CD4-positive, alpha-beta T cell treated with Interleukin-15 for 4 hours (primary cell): ENCODE results near the gene MTFR1L.
"Not testable (repeated sequence)": the region's sequence is repeated elsewhere in the genome, so short reads cannot be mapped to it uniquely, and the experiment has no call there.

Experiments
- DNase-seq: peaks from one replicate; pipeline ENCODE4 v3.0.0-alpha.2; 2020; ENCODE audit warnings: low spot score

MTFR1L gene

DNA sequence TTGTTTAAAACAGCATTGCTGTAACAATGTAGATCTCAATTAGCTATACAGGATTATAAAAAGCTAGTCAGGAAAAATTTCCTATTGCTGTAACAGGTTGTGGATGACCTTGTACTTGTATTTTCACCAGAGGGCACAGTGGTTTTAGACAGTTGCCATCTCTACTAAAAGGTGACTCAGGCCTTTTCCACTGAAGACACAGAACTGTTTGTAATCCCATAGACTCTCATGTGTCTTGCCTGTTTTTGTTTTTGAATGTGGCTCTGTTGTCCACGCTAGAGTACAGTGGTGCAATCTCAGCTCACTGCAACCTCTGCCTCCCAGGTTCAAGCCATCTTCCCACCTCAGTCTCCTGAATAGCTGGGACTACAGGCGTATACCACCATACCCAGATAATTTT, 5.9 kb downstream of the MTFR1L start:
- no peak for DNase-seq

DNA sequence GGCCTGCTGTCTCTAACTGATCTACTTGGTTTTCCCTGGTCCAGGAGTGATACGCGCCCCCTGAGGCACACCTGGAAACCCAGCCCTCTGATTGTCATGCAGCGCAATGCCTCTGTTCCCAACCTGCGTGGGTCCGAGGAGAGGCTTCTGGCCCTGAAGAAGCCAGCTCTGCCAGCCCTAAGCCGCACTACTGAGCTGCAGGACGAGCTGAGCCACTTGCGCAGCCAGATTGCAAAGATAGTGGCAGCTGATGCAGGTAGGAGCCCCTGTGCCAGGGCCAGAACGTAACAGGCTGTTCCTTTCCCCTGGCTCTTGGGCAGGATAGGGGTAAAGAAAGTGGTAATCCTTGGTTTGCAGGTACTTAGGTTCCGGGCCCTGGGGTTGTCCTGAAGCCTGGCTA, 6.8 kb downstream of the MTFR1L start:
- no peak for DNase-seq

DNA sequence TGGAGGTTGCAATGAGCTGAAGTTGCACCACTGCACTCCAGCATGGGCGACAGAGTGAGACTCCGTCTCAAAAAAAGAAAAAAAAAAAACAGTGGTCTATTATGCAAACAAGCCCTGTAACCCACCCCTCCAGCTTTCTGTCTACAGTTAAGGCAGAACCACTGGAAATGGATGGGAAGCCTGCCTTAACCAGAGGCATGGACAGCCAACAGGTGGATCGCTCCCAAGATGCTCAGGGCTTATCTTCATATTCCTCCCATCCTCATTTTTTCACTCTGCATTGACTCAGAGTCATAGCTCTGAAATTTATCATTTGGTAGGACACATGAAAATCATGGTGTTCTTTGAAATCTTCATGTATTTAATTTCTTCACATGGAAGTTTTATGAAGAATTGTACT, 8.7 kb downstream of the MTFR1L start:
- no peak for DNase-seq

DNA sequence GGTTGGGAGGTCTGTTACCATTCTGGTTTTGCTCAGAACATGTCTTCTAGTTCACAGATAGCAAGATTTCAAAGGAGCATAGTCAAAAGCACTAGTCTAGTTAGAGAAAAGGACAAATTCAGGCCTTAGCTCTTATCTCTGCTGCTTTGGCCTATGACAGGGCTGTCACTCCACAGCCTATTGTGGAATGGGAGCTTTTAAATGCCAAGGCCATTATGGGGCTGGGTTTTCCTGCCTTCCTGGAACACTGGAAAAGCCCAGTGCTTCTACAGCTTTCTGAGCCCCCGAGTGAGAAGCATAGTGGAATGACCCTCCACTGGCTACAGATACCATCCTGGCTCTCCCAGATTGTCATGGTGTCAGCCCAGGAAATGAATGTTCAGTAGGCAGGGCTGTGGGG, 9.3 kb downstream of the MTFR1L start:
- DNase-seq: no peak

DNA sequence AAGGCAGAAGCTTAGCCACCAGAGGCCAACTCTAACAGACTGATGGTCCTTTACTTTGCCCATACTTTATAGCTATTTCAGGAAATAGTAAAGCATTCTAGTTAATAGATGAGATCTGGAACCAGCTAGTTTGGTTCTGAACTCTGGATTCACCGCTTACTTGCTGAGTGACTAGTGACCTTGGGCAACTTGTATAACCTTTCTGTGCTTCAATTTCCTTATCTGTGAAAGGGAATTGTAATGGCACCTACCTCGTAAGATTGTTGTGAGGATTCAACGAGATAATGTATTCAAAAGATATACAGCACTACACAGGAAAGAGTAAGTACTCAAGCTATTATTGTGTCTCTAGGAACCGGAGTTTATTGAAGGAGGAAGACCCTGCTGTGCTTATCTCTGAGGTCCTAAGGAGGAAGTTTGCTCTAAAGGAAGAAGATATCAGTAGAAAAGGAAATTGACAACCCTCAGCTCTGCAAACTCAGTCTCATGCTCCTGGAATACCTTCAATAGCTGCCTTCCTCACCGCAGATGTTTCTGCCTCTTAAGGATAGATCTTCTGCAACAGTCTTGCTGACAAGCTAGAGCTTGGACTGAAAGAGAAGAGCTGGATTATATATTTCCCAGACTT, 11.9 kb downstream of the MTFR1L start:
- DNase-seq: no peak

DNA sequence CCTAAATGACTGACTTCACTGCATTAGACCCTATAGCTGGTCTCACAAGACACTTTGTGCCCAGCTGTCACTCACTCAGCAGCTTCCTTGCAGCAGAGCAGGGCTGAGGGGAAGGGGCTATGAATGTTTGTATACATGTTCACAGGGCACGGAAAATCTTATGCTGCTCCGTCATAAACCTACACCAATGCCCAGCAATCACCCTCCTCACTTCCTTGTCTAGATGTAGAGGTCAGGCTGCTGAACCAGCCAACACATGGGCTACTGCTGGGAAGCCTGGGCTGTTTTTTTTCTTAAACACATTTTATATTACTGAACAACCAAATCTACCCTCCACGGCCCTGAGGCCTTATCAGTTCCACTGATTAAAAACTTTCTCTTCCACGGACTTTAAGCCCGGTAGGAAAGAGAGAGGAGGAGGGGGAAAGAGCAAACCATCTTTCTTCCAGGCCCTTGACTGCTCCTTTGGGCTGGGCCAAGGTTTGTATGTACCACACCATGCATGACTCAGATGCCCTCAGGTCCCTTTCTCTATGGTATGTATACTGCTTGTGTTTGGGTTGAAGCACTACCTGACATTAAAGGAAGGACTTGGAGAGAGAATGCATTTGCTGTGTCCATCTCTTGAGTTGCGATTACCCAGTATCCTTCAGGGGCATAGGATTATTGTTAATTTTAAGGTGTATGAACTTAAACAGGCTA, 12.7 kb downstream of the MTFR1L start:
- DNase-seq: no peak

DNA sequence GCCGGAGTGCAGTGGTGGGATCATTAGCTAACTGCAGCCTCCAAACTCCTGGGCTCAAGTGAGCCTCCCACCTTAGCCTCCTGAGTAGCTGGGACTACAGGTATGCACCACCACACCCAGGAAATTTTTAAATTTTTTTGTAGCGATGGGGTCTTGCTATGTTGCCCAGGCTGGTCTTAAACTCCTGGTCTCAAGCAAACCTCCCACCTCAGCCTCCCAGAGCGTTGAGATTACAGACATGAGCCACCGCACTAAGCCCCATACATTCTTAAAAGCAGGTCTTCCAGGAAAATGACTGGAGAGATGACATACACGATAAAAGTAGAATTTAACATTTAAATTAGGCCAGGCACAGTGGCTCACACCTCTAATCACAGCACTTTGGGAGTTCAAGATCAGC, 13.4 kb downstream of the MTFR1L start:
- DNase-seq: no peak

DNA sequence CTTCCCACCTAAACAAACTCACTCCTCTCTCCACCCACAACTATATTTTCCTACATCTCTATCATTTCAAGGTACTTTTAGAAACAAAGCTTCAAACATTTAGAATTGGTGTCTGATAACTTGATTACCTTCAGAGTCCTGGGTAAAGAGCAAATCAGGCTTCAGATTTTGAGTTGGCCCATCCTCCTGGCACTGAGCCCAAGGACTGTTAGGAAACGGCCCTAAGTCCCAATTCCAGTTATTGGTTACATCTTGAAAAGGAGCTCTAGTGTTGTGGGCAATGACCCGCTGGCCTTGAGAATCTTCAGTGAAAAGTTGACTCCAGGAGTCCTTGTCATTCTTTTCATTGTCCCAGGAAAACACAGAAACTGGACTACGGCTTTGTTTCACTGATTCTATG, 15.1 kb downstream of the MTFR1L start:
- DNase-seq: no peak

DNA sequence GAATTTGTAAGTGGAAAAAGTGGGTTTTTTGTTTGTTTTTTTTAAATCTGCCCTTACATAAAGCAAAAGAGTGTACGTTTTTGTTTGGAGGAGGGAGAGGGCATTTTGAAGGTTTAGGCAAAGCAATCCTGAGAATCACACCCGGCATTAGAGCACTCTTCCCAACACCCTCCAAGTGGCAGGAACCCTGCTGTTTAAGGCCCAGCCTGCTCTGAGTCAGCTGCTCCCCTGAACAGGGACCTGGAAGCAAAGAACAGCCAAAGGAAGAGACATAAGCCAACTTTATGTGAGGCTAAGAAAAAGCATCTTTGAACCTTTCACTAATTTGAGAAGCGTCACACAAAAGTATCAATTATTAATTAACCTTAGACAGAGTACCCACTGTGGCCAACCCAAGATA, 16.9 kb downstream of the MTFR1L start:
- DNase-seq: no peak

DNA sequence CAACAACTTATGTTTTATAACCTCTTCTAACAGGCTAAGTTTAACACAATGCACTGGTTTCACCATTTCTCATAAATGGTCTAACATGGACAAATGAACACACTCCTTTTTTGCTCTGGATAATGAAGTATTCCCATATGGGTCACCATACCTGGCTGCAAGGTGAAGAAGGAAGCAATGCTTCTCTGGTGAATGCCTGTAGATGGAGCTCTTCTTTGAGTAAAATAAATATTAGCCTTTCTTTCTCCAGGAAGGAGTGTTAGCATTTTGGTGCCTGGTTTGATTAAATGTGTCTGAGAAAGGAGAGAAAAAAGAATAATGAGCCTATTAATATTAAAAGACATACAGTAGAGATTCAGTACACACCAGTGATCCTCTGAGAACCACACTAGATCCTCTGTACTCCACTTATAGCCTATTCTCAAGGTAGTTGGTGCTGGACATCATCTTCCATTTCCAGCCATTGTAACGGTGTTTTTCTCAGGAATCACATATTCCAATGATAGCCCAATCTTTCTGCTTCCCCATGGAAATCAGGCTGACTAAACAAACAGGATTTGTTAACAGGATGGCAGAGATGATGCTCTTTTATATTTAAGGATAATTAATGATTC, 17.6 kb downstream of the MTFR1L start:
- DNase-seq: no peak

DNA sequence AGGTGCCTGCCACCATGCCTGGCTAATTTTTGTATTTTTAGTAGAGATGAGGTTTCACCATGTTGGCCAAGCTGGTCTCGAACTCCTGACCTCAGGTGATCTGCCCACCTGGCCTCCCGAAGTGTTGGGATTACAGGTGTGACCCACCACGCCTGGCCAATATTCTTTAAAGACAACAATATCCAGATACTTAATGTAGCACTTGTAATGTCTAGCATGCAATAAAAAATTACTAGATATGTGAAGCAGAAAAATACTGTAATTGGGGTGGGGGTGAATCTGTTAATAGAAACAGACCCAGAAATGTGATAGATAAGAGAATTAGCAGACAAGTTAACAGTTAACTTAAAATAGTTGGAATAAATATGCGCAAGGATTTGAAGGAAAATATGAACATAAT, 20.1 kb downstream of the MTFR1L start:
- not testable (repeated sequence) for DNase-seq

DNA sequence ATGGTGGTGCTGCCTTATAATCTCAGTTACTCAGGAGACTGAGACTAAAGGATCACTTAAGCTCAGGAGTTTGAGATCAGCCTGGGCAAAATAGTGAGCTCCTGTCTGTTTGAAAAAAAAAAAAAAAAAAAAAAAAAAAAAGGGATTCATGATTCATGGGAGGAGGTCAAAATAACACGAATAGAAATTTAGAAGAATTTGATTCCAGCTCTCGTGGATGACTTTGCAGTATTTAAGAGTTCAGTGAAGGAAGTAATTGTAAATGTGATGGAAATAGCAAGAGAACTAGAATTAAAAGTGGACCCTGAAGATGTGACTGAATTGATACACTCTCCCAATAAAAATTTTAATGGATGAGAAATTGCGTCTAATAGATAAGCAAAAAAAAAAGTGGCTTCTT, 23.7 kb downstream of the MTFR1L start:
- no peak for DNase-seq

DNA sequence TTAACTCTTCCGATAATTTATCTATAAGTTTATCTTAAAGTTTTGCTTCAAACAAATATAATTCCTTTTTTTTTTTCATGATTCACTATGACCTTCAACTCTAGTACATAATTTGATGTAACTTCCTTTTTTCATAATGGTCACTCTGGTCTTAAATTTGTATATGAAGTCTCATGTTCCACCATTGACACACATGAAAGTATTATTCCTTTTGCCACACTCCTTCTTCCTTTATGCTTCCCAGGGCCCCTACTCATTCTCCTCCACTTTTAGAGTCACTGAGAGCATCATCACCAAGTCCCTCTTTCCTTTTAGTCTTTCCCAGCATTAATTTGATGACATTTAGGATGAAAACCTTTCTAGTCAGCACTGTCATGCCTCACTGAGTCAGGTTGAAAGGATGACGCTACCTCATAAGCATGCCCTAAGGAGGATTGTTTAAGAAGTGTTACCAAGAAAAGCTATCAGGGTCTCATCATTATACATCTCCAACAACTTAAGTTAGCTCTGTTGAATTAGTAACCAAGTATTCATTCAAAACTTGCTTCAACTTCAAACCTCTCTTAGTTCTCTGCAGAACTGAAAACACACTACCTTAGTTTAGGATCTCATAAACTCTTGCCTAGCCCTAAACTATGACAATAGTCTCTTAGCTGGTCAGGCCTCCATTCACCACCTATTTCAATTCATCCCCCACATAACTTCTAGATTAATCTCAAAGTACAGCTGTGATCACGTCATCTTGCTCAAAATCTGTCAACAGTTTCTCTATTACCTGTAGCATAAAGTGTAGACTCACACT, 25.0 kb downstream of the MTFR1L start:
- no peak for DNase-seq

DNA sequence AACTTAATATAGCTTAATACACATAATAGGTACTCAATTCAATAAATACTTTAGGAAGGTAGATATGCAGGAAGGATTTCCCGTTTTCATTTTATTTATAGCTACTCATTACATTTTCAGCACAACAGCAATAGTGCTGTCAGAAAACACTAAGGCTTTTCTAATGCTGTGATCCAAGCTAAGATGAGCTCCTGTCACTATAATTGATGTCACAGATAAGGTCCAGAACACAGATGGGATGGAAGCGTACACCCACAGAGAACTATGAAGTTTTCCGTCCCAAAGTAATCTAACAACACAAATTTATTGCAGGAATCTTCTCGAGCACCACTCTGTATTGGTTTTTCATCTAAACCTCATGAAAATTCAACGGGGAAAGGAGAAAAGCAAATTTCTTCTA, 25.9 kb downstream of the MTFR1L start:
- DNase-seq: no peak

DNA sequence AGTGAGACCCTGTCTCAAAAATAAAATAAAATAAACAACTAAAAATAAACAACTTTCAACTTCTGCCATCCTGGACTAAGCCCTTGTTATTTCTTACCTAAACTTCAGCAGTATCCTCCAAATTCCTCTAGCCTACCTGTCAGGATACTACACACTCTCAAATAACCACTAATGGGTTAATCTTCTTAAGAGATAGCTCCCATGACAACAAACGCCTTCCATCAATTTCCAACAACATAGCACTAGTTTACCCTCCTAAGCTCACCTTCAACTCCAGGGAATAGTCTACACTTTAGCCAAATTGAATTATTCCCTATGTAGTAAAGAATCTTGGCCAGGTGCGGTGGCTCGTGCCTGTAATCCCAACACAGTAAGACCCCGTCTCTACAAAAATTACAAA, 28.2 kb downstream of the MTFR1L start:
- DNase-seq: no peak

DNA sequence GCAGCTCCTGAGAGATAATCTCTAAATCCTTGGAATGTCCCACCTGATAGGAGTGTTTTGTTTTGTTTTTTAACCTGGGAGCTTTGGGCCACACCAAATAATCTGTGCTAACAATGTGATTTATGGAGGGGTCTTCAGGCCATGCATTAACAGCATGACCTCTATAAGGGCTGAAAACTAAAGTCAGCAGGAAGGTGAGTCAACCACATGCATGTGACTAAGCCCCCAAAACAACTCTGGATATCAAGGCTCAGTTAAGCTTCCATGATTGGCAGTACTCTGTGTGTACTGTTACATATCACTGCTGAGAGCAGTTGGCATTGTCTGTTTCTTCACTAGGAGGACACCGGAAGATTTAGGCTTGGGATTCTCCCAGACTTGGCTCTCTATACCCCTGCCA, 28.8 kb downstream of the MTFR1L start:
- no peak for DNase-seq

DNA sequence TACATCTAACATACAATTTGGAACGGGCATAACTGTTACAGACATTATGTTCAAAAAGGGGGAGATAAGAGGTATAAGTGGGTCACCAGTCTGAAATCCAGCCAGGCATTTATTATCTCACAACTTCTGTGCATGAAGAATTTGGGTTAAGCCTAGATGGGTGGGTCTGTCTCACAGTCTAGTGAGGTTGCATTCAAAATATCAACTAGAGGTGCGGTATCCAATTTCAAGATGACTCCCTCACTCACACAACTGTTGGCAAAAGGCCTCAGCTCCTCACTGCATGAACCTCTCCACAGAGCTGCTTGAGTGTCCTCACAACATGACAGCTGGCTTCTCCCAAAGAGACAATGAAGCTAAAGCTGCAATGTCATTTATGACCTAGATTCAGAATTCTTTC, 34.8 kb downstream of the MTFR1L start:
- no peak for DNase-seq

DNA sequence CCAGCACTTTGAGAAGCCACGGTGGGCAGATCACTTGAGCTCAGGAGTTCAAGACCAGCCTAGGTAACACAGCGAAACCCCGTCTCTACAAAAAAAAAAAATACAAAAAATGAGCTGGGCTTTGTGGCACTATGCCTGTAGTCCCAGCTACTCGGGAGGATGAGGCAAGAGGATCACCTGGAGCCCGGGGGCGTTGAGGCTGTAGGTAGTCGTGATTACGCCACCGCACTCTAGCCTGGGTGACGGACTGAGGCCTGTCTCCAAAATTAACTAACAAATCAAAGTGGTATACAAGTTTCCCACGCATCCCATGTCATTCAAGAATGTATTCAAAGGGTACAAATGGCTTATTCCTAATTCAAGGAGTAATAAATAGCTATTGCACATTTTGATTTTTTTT, 37.1 kb downstream of the MTFR1L start:
- no peak for DNase-seq

DNA sequence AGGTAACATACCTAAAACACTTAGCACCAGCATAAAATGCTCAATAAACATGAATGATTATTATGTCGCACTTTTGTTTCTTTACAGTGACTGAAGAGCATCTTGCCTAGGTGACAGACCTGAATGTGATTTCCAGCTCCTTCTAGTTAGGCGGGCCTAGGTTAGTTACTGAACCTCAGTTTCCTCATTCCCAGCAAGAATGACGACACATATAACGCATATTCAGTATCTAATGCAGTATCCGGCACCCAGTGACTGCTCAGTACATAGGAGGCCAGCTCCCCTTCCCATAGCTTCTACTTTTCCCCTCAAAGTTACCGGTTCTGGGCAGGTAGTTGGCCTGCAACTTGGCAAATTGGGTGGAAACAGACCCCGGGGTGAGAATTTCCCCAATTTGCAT, 38.7 kb downstream of the MTFR1L start:
- no peak for DNase-seq

DNA sequence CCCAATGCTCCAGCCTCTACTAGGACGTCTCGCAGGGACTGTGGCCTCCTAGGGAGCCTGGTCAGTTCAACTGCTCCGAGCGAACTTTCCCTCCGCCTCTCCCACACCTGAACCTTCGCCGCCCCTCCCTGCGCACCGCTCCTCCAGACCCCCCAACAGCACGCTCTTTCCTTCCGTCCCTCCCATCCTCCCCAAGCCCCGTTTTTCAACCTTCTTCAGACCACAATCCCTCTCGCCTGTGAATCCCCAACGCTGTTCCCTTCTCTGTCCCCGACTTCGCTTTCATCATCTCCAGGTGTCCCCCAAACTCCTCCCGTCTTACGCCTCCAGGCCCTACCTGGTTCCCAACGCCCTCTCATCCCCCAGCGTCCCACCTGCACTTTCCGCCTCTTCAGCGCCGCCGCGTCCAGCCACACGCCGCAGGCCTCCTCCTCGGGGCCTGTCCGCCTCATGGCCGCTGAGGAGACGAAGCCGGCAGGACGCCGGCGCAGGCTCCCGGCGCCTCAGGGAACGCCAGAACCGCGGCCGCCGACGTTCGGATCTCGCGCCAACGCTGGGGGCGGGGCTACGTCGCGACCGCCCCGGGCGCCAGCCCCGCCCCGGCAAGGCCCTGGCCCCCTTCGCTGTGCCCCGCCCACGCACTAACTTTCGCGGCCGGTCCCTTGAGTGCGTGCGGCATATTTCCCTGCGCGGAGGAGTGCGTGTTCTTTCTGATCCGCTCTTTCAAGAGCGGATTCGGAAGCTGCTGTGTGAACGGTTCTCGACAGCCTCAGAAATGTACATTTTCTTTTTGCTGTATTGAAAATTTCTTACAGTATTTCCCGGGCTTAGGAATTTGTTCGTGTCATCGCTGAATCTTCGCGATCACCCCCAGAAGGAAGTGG, 39.4 kb downstream of the MTFR1L start, which contains the start of gene AUNIP:
AUNIP (minus strand) TSS at position 552 of the 884 bp plus-strand sequence; CDS start at position 452, 100 bp downstream.
- DNase-seq: peak; percentile 86
